IMR-90 (cell line): ENCODE data around the gene RALGPS1. TPM values are rescaled to one million over a fixed set of nuclear protein-coding genes. Genes with fewer than 3 reads are reported as not detected.

ENCODE experiments used
- ATAC-seq: fragments of 200-7000 bp; cut with Tn5 transposase; 2 replicates; pipeline ENCODE4 v1.9.1; 2020; ENCODE audit warnings: low read depth, mild to moderate bottlenecking, moderate library complexity
- BruUV-seq: library from RNA; stranded (reverse); fragments of 400-500 nt; replicated peaks from 2 replicates; lab custom pipeline; 2021; lab: Mats Ljungman, UMichigan
- CTCF ChIA-PET: fragments of 300-600 bp; formaldehyde crosslinking; extraction: SDS; loops from one replicate; lab custom pipeline; 2021; ENCODE audit warnings: antibody characterized with exemption; lab: Yijun Ruan, JAX
- POLR2A ChIA-PET: fragments of 300-600 bp; sonication (Branson Sonifier 250); formaldehyde crosslinking; loops from one replicate; lab custom pipeline; 2022; ENCODE audit warnings: antibody characterized with exemption; ENCODE audit not compliant: unreplicated experiment; lab: Charles Lee
- DNase-seq: peaks from one replicate; pipeline ENCODE4 v3.0.0; 2013
- H2AFZ ChIP-seq: replicated peaks from 2 replicates; pipeline ENCODE3; 2013; ENCODE audit warnings: low read length, mild to moderate bottlenecking; ENCODE audit not compliant: poor library complexity
- H2AK5ac ChIP-seq: 2 replicates; pipeline ENCODE4 v1.6.1; 2013; ENCODE audit warnings: low read depth, low read length, inconsistent platforms
- H2AK9ac ChIP-seq: replicated peaks from 2 replicates; pipeline ENCODE3; 2013; ENCODE audit warnings: mild to moderate bottlenecking, low read depth, low read length, moderate library complexity; ENCODE audit not compliant: poor library complexity
- H2BK120ac ChIP-seq: 2 replicates; pipeline ENCODE4 v1.6.1; 2013; ENCODE audit warnings: low read depth, low read length, inconsistent platforms
- H2BK15ac ChIP-seq: 3 replicates; pipeline ENCODE4 v1.6.1; 2013; ENCODE audit warnings: low read depth, low read length, inconsistent platforms
- H2BK20ac ChIP-seq: 2 replicates; pipeline ENCODE4 v1.6.1; 2013; ENCODE audit warnings: low read depth, mild to moderate bottlenecking, inconsistent platforms, low read length, moderate library complexity
- H2BK5ac ChIP-seq: 2 replicates; pipeline ENCODE4 v1.6.1; 2013; ENCODE audit warnings: mild to moderate bottlenecking, low read depth, low read length, inconsistent platforms; ENCODE audit not compliant: poor library complexity, severe bottlenecking
- H3K14ac ChIP-seq: replicated peaks from 2 replicates; pipeline ENCODE4 v1.6.1; 2013; ENCODE audit warnings: low read depth, low read length, inconsistent platforms
- H3K18ac ChIP-seq: 2 replicates; pipeline ENCODE4 v1.6.1; 2013; ENCODE audit warnings: low read depth, low read length, control low read depth
- H3K23ac ChIP-seq: 2 replicates; pipeline ENCODE4 v1.6.1; 2013; ENCODE audit warnings: low read depth, low read length, inconsistent platforms
- H3K27ac ChIP-seq: 2 replicates; pipeline ENCODE4 v1.5.1; 2013; ENCODE audit warnings: mild to moderate bottlenecking, control low read depth, low read length; ENCODE audit not compliant: insufficient read depth
- H3K27me3 ChIP-seq: 2 replicates; pipeline ENCODE4 v1.6.1; 2013; ENCODE audit warnings: low read length; ENCODE audit not compliant: control insufficient read depth, insufficient read depth
- H3K36me3 ChIP-seq: 2 replicates; pipeline ENCODE4 v1.6.1; 2013; ENCODE audit warnings: low read length, mixed read lengths; ENCODE audit not compliant: control insufficient read depth, insufficient read depth
- H3K4ac ChIP-seq: 2 replicates; pipeline ENCODE4 v1.6.1; 2013; ENCODE audit warnings: low read depth, low read length, inconsistent platforms
- H3K4me1 ChIP-seq: 2 replicates; pipeline ENCODE4 v1.6.1; 2013; ENCODE audit warnings: low read length, mixed read lengths; ENCODE audit not compliant: control insufficient read depth, insufficient read depth
- H3K4me2 ChIP-seq: 2 replicates; pipeline ENCODE4 v1.6.1; 2013; ENCODE audit warnings: low read depth, mild to moderate bottlenecking, control low read depth, low read length, moderate library complexity
- H3K4me3 ChIP-seq: 2 replicates; pipeline ENCODE4 v1.5.1; 2013; ENCODE audit warnings: low read depth, mild to moderate bottlenecking, control low read depth, low read length, moderate library complexity; ENCODE audit not compliant: insufficient read depth
- H3K56ac ChIP-seq: 2 replicates; pipeline ENCODE4 v1.6.1; 2013; ENCODE audit warnings: low read length, inconsistent platforms; ENCODE audit not compliant: insufficient read depth; ENCODE audit errors: extremely low read depth
- H3K79me1 ChIP-seq, 2 experiments: 2 replicates each; pipeline ENCODE4 v1.6.1; 2013; ENCODE audit warnings: low read length in 2 of 2, inconsistent platforms in 1 of 2, low read depth in 1 of 2
- H3K9ac ChIP-seq: 2 replicates; pipeline ENCODE4 v1.6.1; 2013; ENCODE audit warnings: low read depth, low read length, control low read depth
- H3K9me1 ChIP-seq: 2 replicates; pipeline ENCODE4 v1.6.1; 2013; ENCODE audit warnings: low read length, inconsistent platforms; ENCODE audit not compliant: insufficient read depth
- H3K9me3 ChIP-seq: 2 replicates; pipeline ENCODE4 v1.6.1; 2013; ENCODE audit warnings: low read length; ENCODE audit not compliant: control insufficient read depth, insufficient read depth
- H4K20me1 ChIP-seq: 2 replicates; pipeline ENCODE4 v1.6.1; 2013; ENCODE audit warnings: low read length, inconsistent platforms; ENCODE audit not compliant: insufficient read depth
- H4K5ac ChIP-seq: 2 replicates; pipeline ENCODE4 v1.6.1; 2013; ENCODE audit warnings: mild to moderate bottlenecking, low read depth, low read length, control low read depth
- H4K8ac ChIP-seq, 2 experiments: 2 replicates each; pipeline ENCODE4 v1.6.1; 2013; ENCODE audit warnings: low read depth in 2 of 2, low read length in 2 of 2, control low read depth in 1 of 2, inconsistent platforms in 1 of 2
- H4K91ac ChIP-seq: 2 replicates; pipeline ENCODE4 v1.6.1; 2013; ENCODE audit warnings: low read depth, low read length, inconsistent platforms; ENCODE audit not compliant: insufficient read depth
- BHLHE40 ChIP-seq: fragments of 150-350 bp; IDR thresholded peaks from 2 replicates; pipeline ENCODE4 v1.6.1; 2016; ENCODE audit warnings: mild to moderate bottlenecking, low read depth, low read length
- CHD1 ChIP-seq: IDR thresholded peaks from 2 replicates; pipeline ENCODE4 v1.6.1; 2012; ENCODE audit warnings: low read depth, low read length, improper control_type of control experiment
- CTCF ChIP-seq: conservative IDR thresholded peaks from 2 replicates; pipeline ENCODE4 v1.5.1; 2012; ENCODE audit warnings: mild to moderate bottlenecking, low read depth, low read length, improper control_type of control experiment
- ELK1 ChIP-seq: fragments of 150-350 bp; IDR thresholded peaks from 2 replicates; pipeline ENCODE4 v1.6.1; 2016; ENCODE audit warnings: low read depth, mild to moderate bottlenecking, low read length, moderate library complexity, borderline replicate concordance
- FOS ChIP-seq: fragments of 150-350 bp; IDR thresholded peaks from 2 replicates; pipeline ENCODE4 v1.6.1; 2016; ENCODE audit warnings: low read depth, low read length
- MAFK ChIP-seq: IDR thresholded peaks from 2 replicates; pipeline ENCODE4 v1.6.1; 2012; ENCODE audit warnings: low read depth, low read length, improper control_type of control experiment
- MAZ ChIP-seq: IDR thresholded peaks from 2 replicates; pipeline ENCODE4 v1.6.1; 2012; ENCODE audit warnings: low read depth, mild to moderate bottlenecking, low read length, improper control_type of control experiment, moderate library complexity, borderline replicate concordance
- MXI1 ChIP-seq: IDR thresholded peaks from 2 replicates; pipeline ENCODE4 v1.6.1; 2012; ENCODE audit warnings: low read depth, mild to moderate bottlenecking, low read length, moderate library complexity, borderline replicate concordance
- NFE2L2 ChIP-seq: fragments of 150-350 bp; IDR thresholded peaks from 2 replicates; pipeline ENCODE4 v1.6.1; 2016; ENCODE audit warnings: low read depth, mild to moderate bottlenecking, low read length
- POLR2A ChIP-seq: IDR thresholded peaks from 2 replicates; pipeline ENCODE4 v1.6.1; 2012; ENCODE audit warnings: mild to moderate bottlenecking, low read depth, low read length
- RAD21 ChIP-seq: IDR thresholded peaks from 2 replicates; pipeline ENCODE4 v1.6.1; 2012; ENCODE audit warnings: low read length, improper control_type of control experiment
- RCOR1 ChIP-seq: IDR thresholded peaks from 2 replicates; pipeline ENCODE4 v1.6.1; 2012; ENCODE audit warnings: mild to moderate bottlenecking, low read length, improper control_type of control experiment; ENCODE audit not compliant: insufficient replicate concordance
- RFX5 ChIP-seq: IDR thresholded peaks from 2 replicates; pipeline ENCODE4 v1.8.0; 2012; ENCODE audit warnings: low read depth, mild to moderate bottlenecking, low read length, moderate library complexity
- SMC3 ChIP-seq: fragments of 150-350 bp; IDR thresholded peaks from 2 replicates; pipeline ENCODE4 v1.6.1; 2016; ENCODE audit warnings: low read depth, mild to moderate bottlenecking, antibody characterized with exemption, low read length, moderate library complexity
- USF2 ChIP-seq: fragments of 150-350 bp; IDR thresholded peaks from 2 replicates; pipeline ENCODE4 v1.6.1; 2017; ENCODE audit warnings: mild to moderate bottlenecking, antibody characterized with exemption, low read length, low read depth
- WGBS, 2 experiments: methylation state at CpG; one replicate each; pipeline versions ENCODE4 v1.1.5 to v1.1.7; 2013; ENCODE audit warnings: missing lambda C conversion rate in 2 of 2; ENCODE audit not compliant: insufficient read length in 1 of 2; ENCODE audit errors: extremely low coverage in 2 of 2; 5-methylcytosine and 5-hydroxymethylcytosine counted together
- dilution Hi-C: fragments of 300-500 bp; cut with HindIII; formaldehyde crosslinking; loops from one replicate; pipeline ENCODE4 v1.14.3; 2018; ENCODE audit warnings: low sequenced_read_pairs; ENCODE audit not compliant: unreplicated experiment
- in situ Hi-C: fragments of 300-500 bp; cut with MboI; formaldehyde crosslinking; loops from 3 replicates; pipeline ENCODE4 v1.14.3; 2019; ENCODE audit warnings: low sequenced_read_pairs, inconsistent platforms, mixed read lengths
- intact Hi-C: fragments of 100-400 bp; cut with micrococcal nuclease; formaldehyde crosslinking; loops from 2 replicates; pipeline ENCODE4 v1.10.0; 2022
- polyA plus RNA-seq, 3 experiments: library from polyadenylated mRNA; depleted of rRNA; stranded (reverse); fragments of >200 nt; gene quantifications; 2 replicates each; pipeline ENCODE4 v1.2.3, GENCODE V29; 2012; ENCODE audit warnings: low replicate concordance in 1 of 3
- total RNA-seq: library from RNA; depleted of rRNA; stranded (reverse); fragments of >200 nt; gene quantifications from 2 replicates; pipeline ENCODE4 v1.2.3, GENCODE V29; 2012

Gene RALGPS1
- total and polyA plus RNA-seq, 2 of the 4 experiments (the other 2 are of a cell fraction) = 0.90 to 2.8 TPM

- DNase-seq = no peak
- H3K4ac ChIP-seq = no peak overlapping the region
- BruUV-seq = no TSS peak
- no peak overlapping the region for H2BK5ac ChIP-seq
- no peak overlapping the region for H3K23ac ChIP-seq
- ATAC-seq = no peak
- no peak overlapping the region for H3K14ac ChIP-seq
- no peaks in the 10 kb centered on the region for H3K36me3 ChIP-seq
- dilution Hi-C loops (no loop called here), in situ Hi-C loops (loop anchor here (25.0 kb wide), 1 partner anchor 449 kb away; the partner anchor contains the start of gene SLC2A8), intact Hi-C loops (no loop called here)
- no peak overlapping the region for H2BK120ac ChIP-seq
- no peak overlapping the region for H3K4me3 ChIP-seq
- no peak overlapping the region for H3K18ac ChIP-seq
- TF ChIP-seq CHD1 (no peak), FOS (no peak), RFX5 (no peak), NFE2L2 (no peak), MXI1 (no peak), MAZ (no peak), RCOR1 (no peak), POLR2A (no peak), ELK1 (no peak), SMC3 (no peak), RAD21 (no peak), CTCF (no peak), BHLHE40 (no peak), MAFK (no peak), USF2 (no peak)
- no peak overlapping the region for H4K8ac ChIP-seq
- H2AK9ac ChIP-seq = no peak overlapping the region
- no peaks in the 10 kb centered on the region; the same call in 1 of the 2 replicates for H3K27me3 ChIP-seq
- H3K9me3 ChIP-seq = 0 out of 2 replicates have a peak, but pooled peaks cover 2% of the 10 kb centered on the region
- no peak overlapping the region for H3K56ac ChIP-seq
- H3K4me2 ChIP-seq = no peak overlapping the region
- CTCF ChIA-PET = no interaction called here
- H2BK15ac ChIP-seq = no peak overlapping the region
- H4K91ac ChIP-seq = no peak overlapping the region
- no peaks in the 10 kb centered on the region for H4K20me1 ChIP-seq
- no peaks in the 10 kb centered on the region for H3K79me1 ChIP-seq
- no peaks in the 10 kb centered on the region for H3K9me1 ChIP-seq
- H4K5ac ChIP-seq = no peak overlapping the region
- peak overlapping the region; percentile 3; the same call in 1 of the 2 replicates for H2AK5ac ChIP-seq
- H2BK20ac ChIP-seq = no peak overlapping the region
- POLR2A ChIA-PET = no interaction called here
- peaks cover 2% of the 10 kb centered on the region; the same call in 1 of the 2 replicates for H3K4me1 ChIP-seq
- no peak overlapping the region for H3K9ac ChIP-seq
- no peak overlapping the region for H3K27ac ChIP-seq
- WGBS, 2 experiments = 100% methylated on average over 1 of the region's 4 CpGs; no CpG with 5 or more reads in 1 of the 2 experiments
- no peak overlapping the region for H2AFZ ChIP-seq
Measured at GRCh38 chr9:126938327-126938726, 23.7 kb downstream of the RALGPS1 start.
